B cell (primary cell): ENCODE data around the gene ELAVL4. TPM values are rescaled to one million over a fixed set of nuclear protein-coding genes. Genes with fewer than 3 reads are reported as not detected.

ENCODE experiments used
- ATAC-seq: fragments of 200-7000 bp; cut with Tn5 transposase; one replicate; pipeline ENCODE4 v1.10.0; 2021; ENCODE audit warnings: low read depth, mild to moderate bottlenecking, moderate number of reproducible peaks, moderate library complexity
- CTCF ChIA-PET: fragments of 350-600 bp; sonication (Branson Sonifier 250); formaldehyde crosslinking; loops from one replicate; lab custom pipeline; 2021; ENCODE audit warnings: antibody characterized with exemption, inconsistent platforms; lab: Charles Lee
- POLR2A ChIA-PET: fragments of 350-600 bp; sonication (Branson Sonifier 250); formaldehyde crosslinking; loops from one replicate; lab custom pipeline; 2021; ENCODE audit warnings: antibody characterized with exemption; lab: Charles Lee
- DNase-seq: peaks from one replicate; pipeline ENCODE4 v3.0.0; 2013
- H2AFZ ChIP-seq: 2 replicates; pipeline ENCODE4 v1.6.1; 2012; ENCODE audit warnings: mild to moderate bottlenecking, low read depth, low read length; ENCODE audit not compliant: insufficient read depth, poor library complexity, severe bottlenecking
- H3K27ac ChIP-seq, 2 donors: 1 replicate in 1 of 2; 2 replicates in 1 of 2; pipeline ENCODE4 v1.5.1; 2012 to 2013; ENCODE audit warnings: low read length in 2 of 2, mild to moderate bottlenecking in 2 of 2, moderate library complexity in 1 of 2
- H3K27me3 ChIP-seq, 4 experiments: fragments of 200-600 bp in 1 of 4; sonication (generic) in 1 of 4; replicated peaks in 1 of 4; 1 replicate in 2 of 4; 2 replicates in 2 of 4; pipeline versions ENCODE4 v1.6.1 to v1.7.0; 2013 to 2016; ENCODE audit warnings: low read length in 3 of 4, mild to moderate bottlenecking in 2 of 4, mixed read lengths in 1 of 4, moderate library complexity in 1 of 4; ENCODE audit not compliant: insufficient read depth in 4 of 4, control insufficient read depth in 3 of 4; ENCODE audit errors: control extremely low read depth in 1 of 4
- H3K36me3 ChIP-seq, 2 experiments: replicated peaks in 1 of 2; 1 replicate in 1 of 2; 2 replicates in 1 of 2; pipeline versions ENCODE4 v1.6.1 to v1.7.1; 2013; ENCODE audit warnings: low read length in 1 of 2; ENCODE audit not compliant: insufficient read depth in 2 of 2, control insufficient read depth in 1 of 2; ENCODE audit errors: control extremely low read depth in 1 of 2, extremely low read depth in 1 of 2
- H3K4me1 ChIP-seq, 2 donors: fragments of 200-600 bp in 1 of 2; sonication (generic) in 1 of 2; 1 replicate in 1 of 2; 2 replicates in 1 of 2; pipeline versions ENCODE4 v1.5.1 to v1.6.1; 2013 to 2017; ENCODE audit warnings: low read length in 2 of 2; ENCODE audit not compliant: control insufficient read depth in 2 of 2, insufficient read depth in 2 of 2
- H3K4me2 ChIP-seq: replicated peaks from 2 replicates; pipeline ENCODE3; 2012; ENCODE audit warnings: mild to moderate bottlenecking, low read depth, low read length; ENCODE audit not compliant: poor library complexity, severe bottlenecking
- H3K4me3 ChIP-seq, 5 experiments: fragments of 200-600 bp in 1 of 5; sonication (generic) in 1 of 5; 1 replicate in 3 of 5; 2 replicates in 2 of 5; pipeline versions ENCODE4 v1.5.1 to v1.7.0; 2011 to 2016; ENCODE audit warnings: low read length in 4 of 5, mild to moderate bottlenecking in 4 of 5, low read depth in 2 of 5, control low read depth in 1 of 5, moderate library complexity in 1 of 5; ENCODE audit not compliant: insufficient read depth in 1 of 5; ENCODE audit errors: control extremely low read depth in 1 of 5, extremely low read depth in 1 of 5
- H3K79me2 ChIP-seq: fragments of 200-600 bp; sonication (generic); one replicate; pipeline ENCODE4 v1.6.0; 2016; ENCODE audit warnings: low read length; ENCODE audit not compliant: control insufficient read depth, insufficient read depth
- H3K9ac ChIP-seq: fragments of 200-600 bp; sonication (generic); 2 replicates; pipeline ENCODE4 v1.6.1; 2017; ENCODE audit warnings: mild to moderate bottlenecking, low read length, moderate library complexity
- H3K9me3 ChIP-seq, 3 donors: one replicate each; pipeline versions ENCODE4 v1.6.1 to v1.7.1; 2013; ENCODE audit warnings: low read length in 2 of 3; ENCODE audit not compliant: control insufficient read depth in 2 of 3, insufficient read depth in 1 of 3; ENCODE audit errors: control extremely low read depth in 1 of 3
- H4K20me1 ChIP-seq: 2 replicates; pipeline ENCODE4 v1.6.0; 2012; ENCODE audit warnings: mild to moderate bottlenecking, low read length; ENCODE audit not compliant: insufficient read depth, control insufficient read depth, poor library complexity, severe bottlenecking
- H3K27ac Mint-ChIP-seq: one replicate; pipeline ENCODE4 v1.8.0; 2021; ENCODE audit warnings: mixed read lengths
- H3K27me3 Mint-ChIP-seq: one replicate; pipeline ENCODE4 v1.8.0; 2021; ENCODE audit warnings: mixed read lengths
- H3K4me1 Mint-ChIP-seq: one replicate; pipeline ENCODE4 v1.8.0; 2021; ENCODE audit warnings: mixed read lengths
- H3K4me3 Mint-ChIP-seq: one replicate; pipeline ENCODE4 v1.8.0; 2021; ENCODE audit warnings: mixed read lengths
- H3K9me3 Mint-ChIP-seq: one replicate; pipeline ENCODE4 v1.8.0; 2022; ENCODE audit warnings: mixed read lengths; ENCODE audit not compliant: insufficient read depth
- EZH2 ChIP-seq: IDR thresholded peaks from 2 replicates; pipeline ENCODE4 v1.6.1; 2012; ENCODE audit warnings: borderline replicate concordance, low read depth, mild to moderate bottlenecking, moderate library complexity, low read length; ENCODE audit not compliant: insufficient read depth, poor library complexity, severe bottlenecking
- WGBS: methylation state at CpG from one replicate; pipeline ENCODE4 v1.1.5; 2013; ENCODE audit warnings: missing lambda C conversion rate; ENCODE audit not compliant: insufficient coverage; 5-methylcytosine and 5-hydroxymethylcytosine counted together
- intact Hi-C: fragments of 100-400 bp; cut with micrococcal nuclease; formaldehyde crosslinking; loops from one replicate; pipeline ENCODE4 v1.10.0; 2022
- polyA plus RNA-seq: library from polyadenylated mRNA; depleted of rRNA; stranded (reverse); fragments of >200 nt; gene quantifications from 2 replicates; pipeline ENCODE4 v1.2.3, GENCODE V29; 2012
- total RNA-seq, 2 donors: library from RNA; stranded (reverse); fragments of 120-200 nt in 1 of 2; gene quantifications; 1 replicate in 1 of 2; 2 replicates in 1 of 2; pipeline versions ENCODE4 v1.2.3 to v1.2.4, GENCODE V29; 2013 to 2022
- TF ChIP-seq, protein P1 (sequence below): fragments of 200-600 bp; IDR thresholded peaks from one replicate; pipeline ENCODE4 v1.8.0; 2022; ENCODE audit warnings: antibody characterized with exemption, mild to moderate bottlenecking

The ELAVL4 gene
- total and polyA plus RNA-seq, 2 donors (not counting 1 experiment from before 2014, with no cell fraction given) = not detected

DNA sequence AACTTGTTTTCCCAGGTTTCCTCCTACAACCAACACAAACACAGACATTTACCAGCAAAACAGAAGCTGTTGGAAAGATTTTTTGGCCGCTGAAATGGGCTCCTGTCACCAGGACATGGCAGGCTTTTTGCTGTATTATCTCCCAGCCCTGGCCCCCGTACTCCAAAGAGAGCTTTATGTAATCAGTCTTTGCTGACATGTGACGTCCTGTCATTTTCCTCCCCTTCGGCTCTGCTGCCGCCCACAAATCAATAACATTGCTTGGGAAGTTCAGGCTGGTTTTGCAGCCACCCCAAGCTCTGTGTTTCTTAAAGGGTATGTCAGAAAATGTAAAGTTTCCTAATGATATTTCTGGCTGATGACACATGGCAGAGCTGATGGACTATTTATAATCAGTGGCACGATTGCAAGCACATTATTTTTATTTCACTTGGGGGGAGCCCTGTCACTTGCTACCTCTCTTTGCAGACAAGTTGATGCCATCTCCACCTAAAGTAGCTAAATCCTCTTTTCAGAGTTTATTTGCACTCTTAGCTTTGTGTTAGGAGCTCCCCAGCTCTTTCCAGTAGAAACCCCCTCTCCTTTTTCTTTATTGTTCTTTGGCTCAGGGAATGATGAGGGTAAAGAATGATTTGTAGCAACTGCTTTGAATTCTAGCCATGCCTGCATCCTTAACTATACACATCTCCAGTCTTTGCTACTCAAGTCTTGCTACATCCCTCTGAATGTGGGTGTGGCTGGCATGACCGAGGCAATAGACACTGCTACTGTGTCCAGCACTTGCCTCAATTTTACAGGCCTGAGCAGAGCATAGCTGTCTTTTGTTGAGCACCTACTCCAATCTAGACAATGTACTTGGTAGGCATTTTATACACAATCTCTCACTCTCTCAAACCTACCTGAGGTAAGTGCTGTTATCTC is 67.3 kb downstream of the ELAVL4 start:
- H3K27me3 ChIP-seq = peaks cover 0 to 3% (median 0%) of the 10 kb centered on the region in 4 experiments
- no peaks in the 10 kb centered on the region for H4K20me1 ChIP-seq
- H3K9ac ChIP-seq = no peak overlapping the region
- ChIA-PET CTCF (no interaction called here), POLR2A (no interaction called here)
- no peaks in the 10 kb centered on the region for H3K4me1 Mint-ChIP-seq
- peaks cover 9% of the 10 kb centered on the region for H3K27me3 Mint-ChIP-seq
- H3K4me2 ChIP-seq = no peak overlapping the region
- DNase-seq = no peak
- TF ChIP-seq, protein P1, sequence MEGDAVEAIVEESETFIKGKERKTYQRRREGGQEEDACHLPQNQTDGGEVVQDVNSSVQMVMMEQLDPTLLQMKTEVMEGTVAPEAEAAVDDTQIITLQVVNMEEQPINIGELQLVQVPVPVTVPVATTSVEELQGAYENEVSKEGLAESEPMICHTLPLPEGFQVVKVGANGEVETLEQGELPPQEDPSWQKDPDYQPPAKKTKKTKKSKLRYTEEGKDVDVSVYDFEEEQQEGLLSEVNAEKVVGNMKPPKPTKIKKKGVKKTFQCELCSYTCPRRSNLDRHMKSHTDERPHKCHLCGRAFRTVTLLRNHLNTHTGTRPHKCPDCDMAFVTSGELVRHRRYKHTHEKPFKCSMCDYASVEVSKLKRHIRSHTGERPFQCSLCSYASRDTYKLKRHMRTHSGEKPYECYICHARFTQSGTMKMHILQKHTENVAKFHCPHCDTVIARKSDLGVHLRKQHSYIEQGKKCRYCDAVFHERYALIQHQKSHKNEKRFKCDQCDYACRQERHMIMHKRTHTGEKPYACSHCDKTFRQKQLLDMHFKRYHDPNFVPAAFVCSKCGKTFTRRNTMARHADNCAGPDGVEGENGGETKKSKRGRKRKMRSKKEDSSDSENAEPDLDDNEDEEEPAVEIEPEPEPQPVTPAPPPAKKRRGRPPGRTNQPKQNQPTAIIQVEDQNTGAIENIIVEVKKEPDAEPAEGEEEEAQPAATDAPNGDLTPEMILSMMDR = no peak
- no peak for TF ChIP-seq EZH2
- 67% methylated on average over 6 of the region's 7 CpGs for WGBS
- H2AFZ ChIP-seq = no peak overlapping the region
- intact Hi-C loops = no loop called here
- no peak overlapping the region for H3K27ac Mint-ChIP-seq
- H3K36me3 ChIP-seq = no peaks in the 10 kb centered on the region
- H3K4me3 ChIP-seq = no peak overlapping the region
- no peak overlapping the region for H3K27ac ChIP-seq
- H3K9me3 ChIP-seq = no peaks in the 10 kb centered on the region
- H3K9me3 Mint-ChIP-seq = no peaks in the 10 kb centered on the region
- H3K4me1 ChIP-seq = no peaks in the 10 kb centered on the region
- no peak for ATAC-seq
- H3K4me3 Mint-ChIP-seq = no peak overlapping the region
- no peaks in the 10 kb centered on the region for H3K79me2 ChIP-seq

DNA sequence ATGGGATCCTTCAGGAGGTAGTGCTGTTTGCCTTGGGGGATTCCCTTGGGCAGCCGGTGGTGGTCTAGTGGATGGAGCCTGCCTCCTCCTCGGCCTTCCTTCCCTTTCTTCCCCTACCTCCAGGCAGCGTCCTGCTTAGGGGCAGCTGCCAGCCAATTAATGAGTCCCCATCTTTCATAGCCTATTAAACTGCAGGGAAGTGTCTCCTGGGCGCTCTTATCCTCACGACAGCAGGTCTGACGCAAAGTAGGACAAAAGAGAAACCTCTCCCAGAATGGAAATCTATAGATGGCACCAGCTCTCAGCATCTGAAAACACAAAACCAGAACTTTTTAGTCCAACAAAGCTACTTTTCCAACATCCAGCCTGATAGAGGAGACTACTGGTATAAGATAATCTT is 69.3 kb downstream of the ELAVL4 start:
- POLR2A ChIA-PET = no interaction called here
- H3K9me3 Mint-ChIP-seq = no peaks in the 10 kb centered on the region
- Histone ChIP-seq H3K4me2 (no peak overlapping the region), H3K27me3 (peaks cover 0 to 3% (median 0%) of the 10 kb centered on the region in 4 experiments), H3K9ac (no peak overlapping the region), H3K9me3 (no peaks in the 10 kb centered on the region), H3K36me3 (no peaks in the 10 kb centered on the region), H2AFZ (no peak overlapping the region), H3K27ac (no peak overlapping the region), H3K4me1 (no peaks in the 10 kb centered on the region), H4K20me1 (no peaks in the 10 kb centered on the region), H3K79me2 (no peaks in the 10 kb centered on the region), H3K4me3 (no peak overlapping the region)
- no peak overlapping the region for H3K4me3 Mint-ChIP-seq
- CTCF ChIA-PET = no interaction called here
- no peak for TF ChIP-seq EZH2
- TF ChIP-seq, protein P1 = no peak
- H3K27ac Mint-ChIP-seq = no peak overlapping the region
- intact Hi-C loops = no loop called here
- peaks cover 13% of the 10 kb centered on the region for H3K27me3 Mint-ChIP-seq
- no peaks in the 10 kb centered on the region for H3K4me1 Mint-ChIP-seq
- 86% methylated on average over 3 of the region's 6 CpGs for WGBS
- no peak for DNase-seq
- ATAC-seq = no peak
